LNCaP clone FGC (cell line): ENCODE data around the gene SLC16A13.

Experiments used
- DNase-seq: peaks from one replicate; pipeline ENCODE4 v3.0.0-alpha.2; 2011; ENCODE audit warnings: low read depth
- H3K4me3 ChIP-seq: 2 replicates; pipeline ENCODE4 v1.5.1; 2011; ENCODE audit warnings: mild to moderate bottlenecking, low read depth, low read length, control low read depth
- TF ChIP-seq, protein P1 (sequence below): IDR thresholded peaks from 2 replicates; pipeline ENCODE4 v1.5.1; 2012; ENCODE audit warnings: mild to moderate bottlenecking; ENCODE audit not compliant: control insufficient read depth, insufficient read depth; ENCODE audit errors: extremely low read depth

The SLC16A13 gene

DNA sequence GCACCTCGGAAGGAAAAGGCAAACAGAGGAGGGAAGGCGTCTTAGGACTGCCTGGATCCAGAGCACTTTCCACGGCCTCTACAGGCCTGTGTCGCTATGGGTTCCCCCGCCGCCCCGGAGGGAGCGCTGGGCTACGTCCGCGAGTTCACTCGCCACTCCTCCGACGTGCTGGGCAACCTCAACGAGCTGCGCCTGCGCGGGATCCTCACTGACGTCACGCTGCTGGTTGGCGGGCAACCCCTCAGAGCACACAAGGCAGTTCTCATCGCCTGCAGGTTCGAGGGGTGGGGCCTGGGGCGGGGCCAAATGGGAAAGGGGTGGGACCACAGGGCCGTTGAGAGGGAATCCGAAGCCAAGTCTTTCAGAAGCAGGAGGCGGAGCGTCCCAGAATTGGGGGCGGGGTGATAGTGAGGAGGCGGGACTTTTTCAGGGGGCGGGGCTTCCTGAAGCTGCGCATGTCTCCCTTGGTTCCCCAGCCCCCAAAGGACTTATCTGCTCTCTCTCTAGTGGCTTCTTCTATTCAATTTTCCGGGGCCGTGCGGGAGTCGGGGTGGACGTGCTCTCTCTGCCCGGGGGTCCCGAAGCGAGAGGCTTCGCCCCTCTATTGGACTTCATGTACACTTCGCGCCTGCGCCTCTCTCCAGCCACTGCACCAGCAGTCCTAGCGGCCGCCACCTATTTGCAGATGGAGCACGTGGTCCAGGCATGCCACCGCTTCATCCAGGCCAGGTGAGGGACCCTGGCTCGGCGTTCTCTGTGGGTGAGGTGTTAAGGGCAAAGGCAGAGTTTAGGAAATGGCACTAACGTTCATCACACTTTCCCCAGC, 12.0 kb upstream of the SLC16A13 start:
- TF ChIP-seq, protein P1, sequence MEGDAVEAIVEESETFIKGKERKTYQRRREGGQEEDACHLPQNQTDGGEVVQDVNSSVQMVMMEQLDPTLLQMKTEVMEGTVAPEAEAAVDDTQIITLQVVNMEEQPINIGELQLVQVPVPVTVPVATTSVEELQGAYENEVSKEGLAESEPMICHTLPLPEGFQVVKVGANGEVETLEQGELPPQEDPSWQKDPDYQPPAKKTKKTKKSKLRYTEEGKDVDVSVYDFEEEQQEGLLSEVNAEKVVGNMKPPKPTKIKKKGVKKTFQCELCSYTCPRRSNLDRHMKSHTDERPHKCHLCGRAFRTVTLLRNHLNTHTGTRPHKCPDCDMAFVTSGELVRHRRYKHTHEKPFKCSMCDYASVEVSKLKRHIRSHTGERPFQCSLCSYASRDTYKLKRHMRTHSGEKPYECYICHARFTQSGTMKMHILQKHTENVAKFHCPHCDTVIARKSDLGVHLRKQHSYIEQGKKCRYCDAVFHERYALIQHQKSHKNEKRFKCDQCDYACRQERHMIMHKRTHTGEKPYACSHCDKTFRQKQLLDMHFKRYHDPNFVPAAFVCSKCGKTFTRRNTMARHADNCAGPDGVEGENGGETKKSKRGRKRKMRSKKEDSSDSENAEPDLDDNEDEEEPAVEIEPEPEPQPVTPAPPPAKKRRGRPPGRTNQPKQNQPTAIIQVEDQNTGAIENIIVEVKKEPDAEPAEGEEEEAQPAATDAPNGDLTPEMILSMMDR, result no peak
- H3K4me3 ChIP-seq, result no peak overlapping the region
- DNase-seq, result no peak

DNA sequence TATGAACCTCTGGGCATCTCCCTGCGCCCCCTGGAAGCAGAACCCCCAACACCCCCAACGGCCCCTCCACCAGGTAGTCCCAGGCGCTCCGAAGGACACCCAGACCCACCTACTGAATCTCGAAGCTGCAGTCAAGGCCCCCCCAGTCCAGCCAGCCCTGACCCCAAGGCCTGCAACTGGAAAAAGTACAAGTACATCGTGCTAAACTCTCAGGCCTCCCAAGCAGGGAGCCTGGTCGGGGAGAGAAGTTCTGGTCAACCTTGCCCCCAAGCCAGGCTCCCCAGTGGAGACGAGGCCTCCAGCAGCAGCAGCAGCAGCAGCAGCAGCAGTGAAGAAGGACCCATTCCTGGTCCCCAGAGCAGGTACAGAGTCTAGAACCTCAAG, 11.4 kb upstream of the SLC16A13 start:
- H3K4me3 ChIP-seq, result no peak overlapping the region
- TF ChIP-seq, protein P1, result no peak
- DNase-seq, result no peak

DNA sequence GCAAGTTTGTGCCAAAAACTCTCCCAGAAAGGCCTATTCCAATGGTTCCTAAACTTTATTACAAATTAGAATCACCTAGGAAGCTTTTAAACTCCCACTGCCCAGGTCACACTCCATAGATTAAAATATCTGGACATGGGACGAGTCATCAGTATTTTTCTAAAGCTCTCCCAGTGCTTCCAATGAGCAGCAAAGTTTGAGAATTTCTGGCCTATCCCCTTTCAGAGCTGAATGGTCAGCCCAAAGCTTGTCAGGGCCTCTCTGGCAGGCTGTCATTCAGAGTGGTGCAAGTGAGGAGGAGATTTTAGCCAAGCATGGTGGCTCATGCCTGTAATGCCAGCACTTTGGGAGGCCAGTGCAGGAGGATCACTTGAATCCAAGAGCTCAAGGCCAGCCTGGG, 10.6 kb upstream of the SLC16A13 start:
- H3K4me3 ChIP-seq, result no peak overlapping the region
- DNase-seq, result no peak
- TF ChIP-seq, protein P1, result no peak

DNA sequence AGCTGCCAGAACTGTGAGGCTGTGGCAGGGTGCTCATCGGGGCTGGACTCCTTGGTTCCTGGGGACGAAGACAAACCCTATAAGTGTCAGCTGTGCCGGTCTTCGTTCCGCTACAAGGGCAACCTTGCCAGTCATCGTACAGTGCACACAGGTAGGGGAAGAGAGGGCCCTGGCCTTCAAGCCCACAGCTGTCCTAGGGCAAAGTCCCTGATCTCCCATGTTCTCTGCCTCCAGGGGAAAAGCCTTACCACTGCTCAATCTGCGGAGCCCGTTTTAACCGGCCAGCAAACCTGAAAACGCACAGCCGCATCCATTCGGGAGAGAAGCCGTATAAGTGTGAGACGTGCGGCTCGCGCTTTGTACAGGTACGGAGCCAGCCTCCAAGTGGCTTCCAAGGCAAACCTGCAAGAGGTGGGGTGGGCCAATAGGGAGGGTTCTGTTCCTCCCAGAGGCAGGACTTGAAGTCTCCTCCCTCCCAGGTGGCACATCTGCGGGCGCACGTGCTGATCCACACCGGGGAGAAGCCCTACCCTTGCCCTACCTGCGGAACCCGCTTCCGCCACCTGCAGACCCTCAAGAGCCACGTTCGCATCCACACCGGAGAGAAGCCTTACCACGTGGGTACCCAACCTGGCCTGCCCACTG, 9.2 kb upstream of the SLC16A13 start:
- no peak overlapping the region for H3K4me3 ChIP-seq
- TF ChIP-seq, protein P1, result no peak
- DNase-seq, result no peak

DNA sequence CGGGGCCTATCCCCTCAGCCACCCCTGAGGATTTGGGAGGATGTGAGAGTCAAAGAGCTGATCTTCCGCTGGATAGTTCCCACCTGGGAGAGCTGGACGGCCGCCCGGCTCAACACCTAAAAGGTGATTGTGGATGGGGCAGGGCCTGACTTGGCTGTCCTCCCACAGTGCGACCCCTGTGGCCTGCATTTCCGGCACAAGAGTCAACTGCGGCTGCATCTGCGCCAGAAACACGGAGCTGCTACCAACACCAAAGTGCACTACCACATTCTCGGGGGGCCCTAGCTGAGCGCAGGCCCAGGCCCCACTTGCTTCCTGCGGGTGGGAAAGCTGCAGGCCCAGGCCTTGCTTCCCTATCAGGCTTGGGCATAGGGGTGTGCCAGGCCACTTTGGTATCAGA, 8.5 kb upstream of the SLC16A13 start:
- TF ChIP-seq, protein P1, result no peak
- no peak for DNase-seq
- H3K4me3 ChIP-seq, result no peak overlapping the region

DNA sequence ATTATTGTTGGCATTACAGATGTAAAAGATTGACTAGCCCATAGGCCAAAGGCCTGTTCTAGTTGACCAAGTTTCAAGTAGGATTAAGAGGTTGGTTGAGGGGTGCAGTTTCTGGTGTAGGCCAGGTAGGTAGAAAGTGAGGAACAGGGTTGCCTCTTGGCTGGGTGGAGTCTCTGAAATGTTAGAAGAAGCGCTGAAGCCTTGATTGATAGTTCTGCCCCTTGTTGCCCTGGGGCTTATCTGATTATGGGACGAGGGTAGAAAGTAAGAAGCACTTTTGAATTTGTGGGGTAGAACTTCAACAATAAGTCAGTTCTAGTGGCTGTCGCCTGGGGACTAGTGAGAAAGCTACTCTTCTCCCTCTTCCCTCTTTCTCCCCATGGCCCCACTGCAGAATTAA, 6.7 kb upstream of the SLC16A13 start:
- TF ChIP-seq, protein P1, result no peak
- no peak overlapping the region for H3K4me3 ChIP-seq
- no peak for DNase-seq
